Endothelial cell (in vitro differentiated cells): ENCODE results near the gene UNC79. TPM values are rescaled to one million over a fixed set of nuclear protein-coding genes. Genes with fewer than 3 reads are reported as not detected.

Experiments
- DNase-seq: peaks from one replicate; pipeline ENCODE4 v3.0.0; 2021; ENCODE audit warnings: low spot score
- H3K27ac Mint-ChIP-seq: one replicate; pipeline ENCODE4 v1.8.0; 2021; ENCODE audit warnings: mixed read lengths, inconsistent platforms; ENCODE audit not compliant: unreplicated experiment
- H3K27me3 Mint-ChIP-seq: one replicate; pipeline ENCODE4 v1.8.0; 2021; ENCODE audit warnings: mild to moderate bottlenecking, moderate library complexity, mixed read lengths, inconsistent platforms; ENCODE audit not compliant: unreplicated experiment
- H3K36me3 Mint-ChIP-seq: one replicate; pipeline ENCODE4 v1.8.0; 2021; ENCODE audit warnings: mild to moderate bottlenecking, low read depth, mixed read lengths, inconsistent platforms; ENCODE audit not compliant: unreplicated experiment
- H3K4me1 Mint-ChIP-seq: one replicate; pipeline ENCODE4 v1.8.0; 2021; ENCODE audit warnings: mild to moderate bottlenecking, mixed read lengths, inconsistent platforms; ENCODE audit not compliant: unreplicated experiment
- H3K4me3 Mint-ChIP-seq: one replicate; pipeline ENCODE4 v1.8.0; 2021; ENCODE audit warnings: mild to moderate bottlenecking, mixed read lengths, inconsistent platforms; ENCODE audit not compliant: unreplicated experiment
- H3K9me3 Mint-ChIP-seq: one replicate; pipeline ENCODE4 v1.8.0; 2021; ENCODE audit warnings: mixed read lengths, inconsistent platforms; ENCODE audit not compliant: unreplicated experiment
- CTCF ChIP-seq: fragments of 200-600 bp; sonication (generic); IDR thresholded peaks from one replicate; pipeline ENCODE4 v1.5.0; 2021; ENCODE audit warnings: antibody characterized with exemption; ENCODE audit not compliant: unreplicated experiment
- total RNA-seq: library from RNA; stranded (reverse); fragmentation: NEBNext Ultra II Directional; extraction: Animal tissue kit (Norgen Biotek cat#: 25700); gene quantifications from one replicate; pipeline ENCODE4 v1.2.1, GENCODE V29; 2021; ENCODE audit not compliant: unreplicated experiment

The UNC79 gene
- total RNA-seq, 1 donor from 2014 or later = 0.69 TPM

GRCh38 chr14:93727917-93728650, 297.3 kb downstream of the UNC79 start:
- no peak for DNase-seq
- no peaks in the 10 kb centered on the region for H3K36me3 Mint-ChIP-seq
- H3K4me3 Mint-ChIP-seq = no peak overlapping the region
- no peaks in the 10 kb centered on the region for H3K4me1 Mint-ChIP-seq
- peaks cover 24% of the 10 kb centered on the region for H3K27me3 Mint-ChIP-seq
- H3K27ac Mint-ChIP-seq = no peak overlapping the region
- H3K9me3 Mint-ChIP-seq = peaks cover 3% of the 10 kb centered on the region
- no peak for TF ChIP-seq CTCF

- Mint-ChIP-seq H3K9me3 (peaks cover 3% of the 10 kb centered on the region), H3K27ac (no peak overlapping the region), H3K36me3 (no peaks in the 10 kb centered on the region), H3K27me3 (peaks cover 23% of the 10 kb centered on the region), H3K4me1 (no peaks in the 10 kb centered on the region), H3K4me3 (no peak overlapping the region)
- DNase-seq = no peak
- no peak for TF ChIP-seq CTCF
Observed at GRCh38 chr14:93728651-93729016, 297.9 kb downstream of the UNC79 start.

GRCh38 chr14:93729993-93730392, 299.3 kb downstream of the UNC79 start:
- H3K4me1 Mint-ChIP-seq = no peaks in the 10 kb centered on the region
- no peak for TF ChIP-seq CTCF
- no peaks in the 10 kb centered on the region for H3K36me3 Mint-ChIP-seq
- H3K9me3 Mint-ChIP-seq = peaks cover 3% of the 10 kb centered on the region
- no peak overlapping the region for H3K4me3 Mint-ChIP-seq
- peaks cover 15% of the 10 kb centered on the region for H3K27me3 Mint-ChIP-seq
- no peak for DNase-seq
- no peak overlapping the region for H3K27ac Mint-ChIP-seq

GRCh38 chr14:93731753-93732152, 301.0 kb downstream of the UNC79 start:
- no peak overlapping the region for H3K4me3 Mint-ChIP-seq
- H3K27me3 Mint-ChIP-seq = peaks cover 14% of the 10 kb centered on the region
- no peak for DNase-seq
- H3K36me3 Mint-ChIP-seq = no peaks in the 10 kb centered on the region
- no peak overlapping the region for H3K27ac Mint-ChIP-seq
- TF ChIP-seq CTCF = no peak
- peaks cover under 1% of the 10 kb centered on the region for H3K9me3 Mint-ChIP-seq
- no peaks in the 10 kb centered on the region for H3K4me1 Mint-ChIP-seq

- H3K9me3 Mint-ChIP-seq = no peaks in the 10 kb centered on the region
- no peaks in the 10 kb centered on the region for H3K36me3 Mint-ChIP-seq
Observed at GRCh38 chr14:93732524-93732923, 301.8 kb downstream of the UNC79 start.

More at GRCh38 chr14:93732524-93732923, 301.8 kb downstream of the UNC79 start:
- no peak for TF ChIP-seq CTCF
- H3K4me1 Mint-ChIP-seq = no peaks in the 10 kb centered on the region
- no peak for DNase-seq
- peaks cover 12% of the 10 kb centered on the region for H3K27me3 Mint-ChIP-seq
- no peak overlapping the region for H3K4me3 Mint-ChIP-seq
- no peak overlapping the region for H3K27ac Mint-ChIP-seq
